K562 treated with DMSO at 1 percent for 12 hours (cell line): ENCODE data around the gene ZACN. TPM values are rescaled to one million over a fixed set of nuclear protein-coding genes. Genes with fewer than 3 reads are reported as not detected.

Experiments
- total RNA-seq: library from RNA; unstranded; fragments of 300-600 nt; gene quantifications from 2 replicates; pipeline ENCODE4 v1.2.3, GENCODE V29; 2022; ENCODE audit not compliant: insufficient read depth

Gene ZACN
- 2.2 and 10.7 TPM in 2 replicates for total RNA-seq

DNA sequence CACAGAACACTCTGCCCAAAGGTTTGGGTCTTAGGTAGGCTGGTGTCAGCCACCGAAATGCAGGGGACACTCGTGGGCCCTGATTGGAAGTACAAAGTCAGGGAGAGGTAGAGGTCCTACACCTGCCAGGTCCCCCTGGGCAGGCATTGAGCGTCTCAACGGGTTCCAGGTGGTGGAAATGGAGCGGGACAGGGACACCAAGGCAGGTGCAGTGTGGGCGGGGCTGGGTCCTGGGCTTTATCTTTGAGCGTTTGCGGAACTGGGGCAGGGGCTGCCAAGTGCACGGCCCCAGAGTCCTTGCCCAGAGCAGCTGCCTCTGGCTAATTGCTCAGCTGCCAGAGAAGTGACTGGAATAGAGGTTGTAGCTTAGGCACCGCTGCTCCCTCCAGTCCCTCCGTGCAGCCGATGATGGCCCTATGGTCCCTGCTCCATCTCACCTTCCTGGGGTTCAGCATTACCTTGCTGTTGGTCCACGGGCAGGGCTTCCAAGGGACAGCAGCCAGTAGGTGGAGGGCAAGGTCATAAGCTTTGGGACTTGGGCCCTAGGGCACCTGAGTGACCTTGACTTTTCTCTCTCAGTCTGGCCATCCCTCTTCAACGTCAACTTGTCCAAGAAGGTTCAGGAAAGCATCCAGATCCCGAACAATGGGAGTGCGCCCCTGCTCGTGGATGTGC, at the start of gene ZACN:
ZACN (plus strand) TSS at position 323 of the 675 bp plus-strand sequence; CDS start at position 406, 83 bp downstream.

DNA sequence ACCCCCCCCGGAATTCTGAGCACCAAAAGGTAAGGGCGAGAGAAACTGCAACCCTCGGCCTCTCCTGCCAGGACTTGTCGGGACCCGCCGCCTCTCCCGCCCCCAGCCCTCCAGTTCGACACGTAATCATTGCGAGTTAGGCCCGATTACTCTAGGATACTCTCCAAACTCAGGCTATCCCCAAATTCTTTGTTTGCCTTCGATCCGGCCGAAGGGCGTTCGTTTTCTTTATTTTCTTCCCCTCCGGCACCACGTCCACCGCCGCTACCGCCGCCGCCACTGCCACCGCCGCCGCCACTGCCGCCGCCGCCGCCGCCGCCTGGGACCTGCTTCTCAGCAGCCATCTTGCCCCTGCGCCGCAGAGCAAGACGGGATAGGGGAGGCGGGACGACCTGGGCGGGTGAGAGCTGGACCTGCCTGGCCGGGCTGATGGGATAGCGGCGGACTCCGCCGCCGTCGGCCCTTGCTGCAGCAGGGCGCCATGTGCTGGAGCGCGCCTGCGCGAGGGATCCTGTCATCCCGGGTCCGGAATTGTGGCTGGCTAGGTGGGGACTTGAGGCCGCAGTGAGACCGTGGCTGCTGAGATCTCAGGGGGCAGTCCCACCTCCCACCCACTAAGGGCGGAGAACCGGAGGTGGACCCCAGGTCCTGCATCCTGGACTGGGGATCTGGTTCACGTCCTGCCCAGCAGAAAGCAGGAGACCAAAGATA, 6.7 kb upstream of the ZACN start, which contains the start of gene SRP68:
SRP68 (minus strand) TSS at position 370 of the 711 bp plus-strand sequence; CDS start at position 344, 26 bp downstream.

DNA sequence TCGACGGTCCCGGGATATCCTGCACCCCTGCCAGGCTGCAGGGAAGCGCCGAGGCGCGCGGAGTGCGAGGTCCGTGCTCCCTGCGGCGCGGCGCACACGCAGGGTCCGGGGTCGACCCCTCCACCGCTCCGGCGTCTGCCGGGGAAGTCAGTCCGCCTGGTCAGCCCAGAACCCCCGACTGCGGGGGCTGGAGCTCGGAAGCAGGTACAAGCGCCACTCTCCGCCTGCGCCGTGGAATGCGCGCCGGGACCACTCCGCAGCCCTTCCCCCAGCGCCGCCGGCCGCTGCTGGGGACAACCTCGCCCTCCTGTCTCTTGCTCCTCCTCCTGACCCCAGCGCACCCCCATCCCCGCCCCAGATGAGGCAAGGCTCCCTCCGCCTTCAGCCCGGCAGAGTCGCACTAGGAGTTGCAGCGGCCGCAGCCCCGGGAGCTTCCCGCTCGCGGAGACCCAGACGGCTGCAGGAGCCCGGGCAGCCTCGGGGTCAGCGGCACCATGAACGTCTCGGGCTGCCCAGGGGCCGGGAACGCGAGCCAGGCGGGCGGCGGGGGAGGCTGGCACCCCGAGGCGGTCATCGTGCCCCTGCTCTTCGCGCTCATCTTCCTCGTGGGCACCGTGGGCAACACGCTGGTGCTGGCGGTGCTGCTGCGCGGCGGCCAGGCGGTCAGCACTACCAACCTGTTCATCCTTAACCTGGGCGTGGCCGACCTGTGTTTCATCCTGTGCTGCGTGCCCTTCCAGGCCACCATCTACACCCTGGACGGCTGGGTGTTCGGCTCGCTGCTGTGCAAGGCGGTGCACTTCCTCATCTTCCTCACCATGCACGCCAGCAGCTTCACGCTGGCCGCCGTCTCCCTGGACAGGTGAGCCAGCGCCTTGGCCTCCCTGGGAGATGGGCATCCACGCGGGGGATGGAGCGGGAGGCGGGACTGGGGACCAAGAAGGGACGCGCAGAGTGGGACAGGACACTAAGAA, 4.3 kb upstream of the ZACN start, which contains the start of gene GALR2:
GALR2 (plus strand) TSS at position 392 of the 974 bp plus-strand sequence; CDS start at position 495, 103 bp downstream.

DNA sequence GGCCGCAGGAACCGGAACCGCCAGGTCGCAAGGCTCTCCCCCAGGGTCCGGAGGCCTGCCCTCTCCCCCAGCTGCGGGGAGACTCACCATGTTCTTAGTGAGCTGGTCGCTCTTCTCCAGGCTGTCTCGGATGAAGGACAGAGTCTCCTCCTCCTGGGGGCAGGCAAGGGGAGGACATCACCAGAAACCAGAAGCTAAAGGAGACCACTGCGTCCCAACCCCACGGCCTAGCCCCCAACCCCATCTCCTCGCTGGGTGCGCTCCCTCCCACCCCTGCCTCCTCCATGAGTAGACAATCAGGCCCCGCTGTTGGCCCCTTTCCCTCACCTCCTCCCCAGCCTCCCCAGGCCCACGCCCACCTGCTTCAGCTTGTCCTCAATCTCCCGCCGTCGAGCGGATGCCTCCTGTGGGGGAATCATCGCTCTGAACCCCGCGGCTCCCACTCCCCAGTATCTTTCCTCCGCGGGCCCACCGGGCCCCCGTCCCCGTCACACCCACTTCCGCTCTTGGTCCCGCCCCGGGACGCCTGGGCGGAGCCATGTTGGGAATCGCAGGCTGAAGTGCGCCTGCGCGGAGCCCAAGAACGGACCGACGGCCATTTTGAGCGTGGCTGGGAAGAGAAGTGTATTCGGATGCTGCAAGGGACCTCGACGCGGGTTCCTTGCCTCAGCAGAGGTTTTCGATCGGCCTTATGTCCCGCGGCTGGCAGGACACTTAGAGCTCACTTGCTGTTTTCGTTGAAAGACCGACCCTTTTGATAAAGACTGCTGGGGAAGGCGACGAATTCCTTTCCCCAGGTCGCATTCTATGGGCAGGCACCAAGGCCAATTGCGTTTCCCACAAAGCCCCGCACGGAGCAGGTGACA, 24.5 kb downstream of the ZACN start, which contains the start of gene EXOC7:
EXOC7 (minus strand) TSS at position 514 of the 866 bp plus-strand sequence; CDS start at position 419, 95 bp downstream.

Other genes starting within 250 kb of the ZACN start
- 63.4 and 90.9 TPM in 2 replicates for gene UNC13D, start 234.8 kb upstream of the ZACN start, total RNA-seq
- 134 and 171 TPM in 2 replicates for gene WBP2, start 223.8 kb upstream of the ZACN start, total RNA-seq
- 3.2 and 3.4 TPM in 2 replicates for gene TRIM47, start 200.6 kb upstream of the ZACN start, total RNA-seq
- 17.7 and 29.8 TPM in 2 replicates for gene TRIM65, start 182.2 kb upstream of the ZACN start, total RNA-seq
- gene MRPL38, start 174.3 kb upstream of the ZACN start, total RNA-seq: 90.0 and 95.5 TPM in 2 replicates
- 3.3 and 6.5 TPM in 2 replicates for gene FBF1, start 138.1 kb upstream of the ZACN start, total RNA-seq
- 5.8 and 17.7 TPM in 2 replicates for gene ACOX1, start 100.0 kb upstream of the ZACN start, total RNA-seq
- gene TEN1, start 99.9 kb upstream of the ZACN start, total RNA-seq: 22.4 and 25.5 TPM in 2 replicates
- 5.8 and 8.0 TPM in 2 replicates for gene CDK3, start 78.3 kb upstream of the ZACN start, total RNA-seq
- gene EVPL, start 51.9 kb upstream of the ZACN start, total RNA-seq: 0.09 TPM in 1 of 2 replicates, not detected in the other
- gene SRP68, start 6.7 kb upstream of the ZACN start, total RNA-seq: 72.8 and 93.8 TPM in 2 replicates
- gene GALR2, start 4.4 kb upstream of the ZACN start, total RNA-seq: not detected in 2 replicates
- 17.1 and 42.5 TPM in 2 replicates for gene EXOC7, start 24.6 kb downstream of the ZACN start, total RNA-seq
- 0.31 TPM in 1 of 2 replicates, not detected in the other for gene FOXJ1, start 62.1 kb downstream of the ZACN start, total RNA-seq
- gene RNF157, start 161.3 kb downstream of the ZACN start, total RNA-seq: 13.5 and 50.9 TPM in 2 replicates
- 167 and 186 TPM in 2 replicates for gene UBALD2, start 186.2 kb downstream of the ZACN start, total RNA-seq
- gene QRICH2, start 229.1 kb downstream of the ZACN start, total RNA-seq: 6.1 and 13.6 TPM in 2 replicates